NOMO-1 treated with DMSO at 0.1 percent for 48 hours (cell line): ENCODE data around the gene ANLN.
"Not testable (repeated sequence)": the region's sequence is repeated elsewhere in the genome, so short reads cannot be mapped to it uniquely, and the experiment has no call there.

Source experiments
- DNase-seq: peaks from one replicate; lab custom pipeline; 2025; ENCODE audit not compliant: unreplicated experiment; lab: John Stamatoyannopoulos, UW

Gene ANLN

DNA sequence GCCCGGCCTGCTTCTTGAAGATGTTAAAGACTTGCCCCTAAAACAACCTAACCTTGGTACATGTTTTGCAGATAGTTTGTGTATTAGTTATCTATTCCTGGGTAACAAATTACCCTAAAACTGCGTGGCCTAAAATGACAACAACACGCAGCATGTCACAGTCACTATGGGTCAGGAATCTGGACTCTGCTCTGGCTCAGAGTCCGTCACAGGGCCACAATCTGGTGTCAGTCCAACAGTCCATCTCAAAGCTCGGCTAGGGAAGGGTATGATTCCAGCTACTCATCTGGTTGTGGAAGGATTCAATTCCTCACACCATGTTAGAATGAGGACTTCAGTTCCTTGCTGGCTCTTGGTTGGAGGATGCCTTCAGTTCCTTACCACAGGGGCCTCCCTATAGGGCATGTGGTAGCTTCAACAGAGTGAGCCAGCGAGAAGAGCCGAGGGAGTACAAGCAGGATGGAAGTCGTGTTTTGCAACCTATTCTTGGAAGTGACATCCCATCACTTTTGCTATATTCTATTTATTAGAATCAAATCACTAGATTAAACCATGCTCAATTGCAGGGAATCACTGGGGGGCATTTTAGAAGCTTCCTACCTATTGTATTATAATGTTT is 71.3 kb downstream of the ANLN start:
- DNase-seq, result no peak

DNA sequence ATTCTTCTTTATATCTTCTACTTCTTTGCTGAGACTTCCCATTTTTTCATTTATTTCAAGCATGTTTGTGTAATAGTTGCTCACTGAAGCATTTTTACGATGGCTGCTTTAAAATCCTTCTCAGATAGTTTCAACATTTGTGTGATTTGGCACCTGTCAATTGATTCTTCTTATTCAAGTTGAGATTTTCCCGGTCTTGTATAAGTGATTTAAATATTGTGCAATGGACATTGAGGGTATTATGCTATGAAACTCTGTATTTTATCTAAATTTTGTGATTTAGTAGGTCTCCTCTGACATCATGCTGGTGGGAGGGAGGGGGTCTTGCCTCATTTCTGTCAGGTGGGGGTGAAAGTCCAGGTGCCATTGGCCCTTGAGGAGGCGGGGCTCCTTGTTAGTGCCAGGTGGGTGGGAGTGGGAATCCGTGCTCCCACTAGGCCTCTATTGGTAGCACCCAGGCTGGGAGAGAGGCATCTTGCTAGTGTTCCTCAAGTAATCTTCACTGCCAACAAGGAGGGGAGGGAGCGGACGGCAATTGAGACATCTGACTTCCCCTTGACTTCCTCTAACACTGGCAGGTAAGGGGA is 73.0 kb downstream of the ANLN start:
- no peak for DNase-seq

DNA sequence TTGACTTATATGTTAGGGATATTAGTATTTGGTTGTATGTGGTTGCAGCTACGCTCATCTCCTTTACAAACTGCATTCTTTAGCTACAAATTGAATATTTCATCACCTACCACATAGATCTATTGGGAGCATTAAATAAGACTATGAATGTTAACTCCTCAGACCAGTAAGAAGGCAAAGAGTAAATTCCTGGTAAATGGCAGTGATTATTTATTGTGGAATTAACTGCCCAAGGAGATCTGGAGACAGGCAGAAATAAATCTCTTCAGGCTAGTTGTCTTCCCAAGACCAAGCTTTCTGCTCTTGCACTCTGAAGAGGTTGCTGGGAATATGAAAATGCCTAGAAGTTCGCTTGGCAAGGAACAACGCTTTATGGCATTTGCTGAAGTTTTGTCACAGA is 74.6 kb downstream of the ANLN start:
- DNase-seq, result no peak

DNA sequence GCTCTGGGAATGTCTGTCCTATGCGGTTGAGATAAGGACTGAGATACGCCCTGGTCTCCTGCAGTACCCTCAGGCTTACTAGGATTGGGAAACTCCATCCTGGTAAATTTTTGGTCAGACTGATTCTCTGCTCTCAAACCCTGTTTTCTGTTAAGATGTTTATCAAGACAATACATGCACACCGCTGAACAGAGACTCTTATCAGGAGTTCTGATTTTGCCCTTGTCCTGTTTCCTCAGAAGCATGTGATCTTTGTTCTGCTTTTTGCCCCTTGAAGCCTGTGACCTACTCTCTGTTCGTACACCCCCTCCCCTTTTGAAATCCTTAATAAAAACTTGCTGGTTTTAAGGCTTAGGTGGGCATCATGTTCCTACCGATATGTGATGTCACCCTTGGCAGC is 76.3 kb downstream of the ANLN start:
- DNase-seq, result not testable (repeated sequence)

DNA sequence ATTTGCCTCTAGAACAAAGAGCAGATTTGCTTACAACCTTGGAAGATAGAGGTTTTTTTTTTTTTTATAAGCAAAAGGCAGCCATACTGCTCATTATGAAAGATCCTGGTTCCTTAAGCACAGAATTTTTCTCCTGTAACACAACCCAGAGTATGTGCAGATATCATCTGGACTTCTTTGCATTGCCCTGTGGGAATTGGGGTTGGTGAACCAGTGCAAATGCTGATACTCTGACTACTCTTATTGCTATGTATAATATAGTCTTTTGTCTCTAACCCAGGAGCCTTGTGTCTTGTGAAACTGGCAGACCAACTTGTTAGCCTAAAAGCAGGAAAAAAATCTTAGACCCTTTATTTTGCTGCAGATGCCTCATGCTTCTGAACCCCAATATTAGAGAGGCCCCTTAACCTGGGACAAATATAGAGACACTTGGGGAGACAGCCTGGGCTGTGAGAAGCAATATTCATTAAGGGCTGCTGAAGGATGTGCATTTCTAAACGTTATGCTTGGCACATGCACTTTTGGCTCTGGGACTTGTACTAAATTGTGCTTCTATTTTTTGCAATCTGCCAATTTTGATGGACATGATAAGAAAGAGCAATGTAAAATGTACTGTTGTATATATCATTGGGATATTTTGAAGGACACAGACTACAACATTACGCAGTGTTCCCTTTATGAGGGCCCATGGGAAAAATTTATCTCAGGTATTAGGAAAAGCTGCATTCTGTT is 78.9 kb downstream of the ANLN start:
- no peak for DNase-seq

DNA sequence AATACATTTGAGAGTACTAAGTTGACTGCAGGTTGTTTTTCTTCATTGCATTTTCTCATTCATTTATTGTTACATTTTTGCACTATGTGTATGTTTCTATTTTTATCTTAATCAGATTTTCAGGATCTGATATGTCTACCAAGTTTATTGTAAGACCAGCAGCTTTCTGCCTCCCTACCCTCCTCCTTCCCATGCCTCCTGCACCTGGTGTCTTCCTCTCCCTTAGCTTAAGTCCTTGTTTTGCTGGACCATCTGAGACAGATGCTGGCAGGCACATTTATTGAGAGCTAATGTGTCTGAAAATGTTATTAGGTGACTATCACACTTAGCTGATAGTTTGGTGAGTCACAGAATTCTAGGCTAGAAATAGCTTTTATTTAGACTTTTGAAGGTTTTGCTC is 79.6 kb downstream of the ANLN start:
- DNase-seq, result no peak

DNA sequence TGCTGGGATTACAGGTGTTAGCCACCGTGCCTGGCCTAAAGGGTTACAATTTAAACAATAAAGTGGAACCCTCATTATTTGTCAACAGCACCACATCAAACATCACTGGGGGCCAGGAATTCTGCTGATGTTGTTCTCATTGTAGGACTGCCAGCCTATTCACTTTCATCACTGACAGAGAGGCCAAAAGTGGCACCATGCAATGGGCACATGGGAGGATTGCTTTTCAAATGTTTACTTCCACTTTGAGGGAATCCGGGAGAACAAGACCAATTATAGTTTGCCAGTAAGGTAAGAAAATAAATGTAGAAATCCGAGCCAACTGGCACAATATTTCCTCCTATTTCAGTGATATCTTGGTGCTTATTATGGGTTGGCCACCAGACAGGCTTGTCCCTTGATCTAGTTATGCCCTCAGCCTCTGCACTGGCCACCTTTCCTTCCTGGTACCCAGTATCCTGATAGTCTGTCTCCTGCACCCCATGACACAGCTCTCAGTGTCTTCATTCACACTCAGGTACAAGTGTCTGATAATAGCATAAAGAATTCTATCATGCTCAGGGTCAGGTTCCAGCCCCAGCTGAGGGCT is 82.6 kb downstream of the ANLN start:
- no peak for DNase-seq

DNA sequence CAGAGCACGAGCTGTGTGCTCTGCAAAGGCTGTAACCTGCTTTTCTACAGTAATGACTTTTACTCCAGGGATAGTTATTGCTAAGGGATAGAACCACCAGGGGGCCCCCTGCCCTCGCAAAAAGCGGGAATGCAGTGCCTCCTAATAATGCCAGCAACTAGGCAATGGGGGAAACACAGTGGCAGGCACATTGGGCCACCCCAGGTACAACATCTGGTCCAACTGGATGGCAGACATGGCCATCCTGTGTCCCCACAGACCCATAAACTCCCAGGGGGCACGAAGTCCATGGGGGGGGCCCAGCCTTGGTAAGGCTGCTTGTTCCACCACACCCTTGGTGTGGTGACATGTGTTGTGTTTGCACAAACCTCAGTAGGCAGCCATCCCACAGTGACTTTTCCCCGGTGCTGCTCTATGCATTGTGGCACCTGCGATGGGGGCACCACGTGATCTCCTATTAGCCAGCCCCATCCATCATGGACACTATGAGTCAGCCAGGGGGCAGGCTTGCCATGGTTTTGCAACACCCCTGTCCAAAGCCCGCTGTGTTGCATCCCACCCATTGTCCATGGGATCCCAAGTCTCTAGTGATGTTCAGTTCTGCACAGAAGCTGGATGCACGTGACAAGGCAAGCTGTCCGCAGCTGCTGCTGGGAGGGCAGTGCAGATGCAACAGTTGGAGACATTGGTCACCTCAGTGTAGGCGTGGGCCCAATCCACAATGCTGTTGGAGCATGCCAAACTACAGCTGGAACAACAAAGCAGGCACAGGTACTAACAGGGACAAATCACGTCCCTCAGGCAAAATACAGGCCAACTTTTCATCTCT is 84.0 kb downstream of the ANLN start:
- no peak for DNase-seq

DNA sequence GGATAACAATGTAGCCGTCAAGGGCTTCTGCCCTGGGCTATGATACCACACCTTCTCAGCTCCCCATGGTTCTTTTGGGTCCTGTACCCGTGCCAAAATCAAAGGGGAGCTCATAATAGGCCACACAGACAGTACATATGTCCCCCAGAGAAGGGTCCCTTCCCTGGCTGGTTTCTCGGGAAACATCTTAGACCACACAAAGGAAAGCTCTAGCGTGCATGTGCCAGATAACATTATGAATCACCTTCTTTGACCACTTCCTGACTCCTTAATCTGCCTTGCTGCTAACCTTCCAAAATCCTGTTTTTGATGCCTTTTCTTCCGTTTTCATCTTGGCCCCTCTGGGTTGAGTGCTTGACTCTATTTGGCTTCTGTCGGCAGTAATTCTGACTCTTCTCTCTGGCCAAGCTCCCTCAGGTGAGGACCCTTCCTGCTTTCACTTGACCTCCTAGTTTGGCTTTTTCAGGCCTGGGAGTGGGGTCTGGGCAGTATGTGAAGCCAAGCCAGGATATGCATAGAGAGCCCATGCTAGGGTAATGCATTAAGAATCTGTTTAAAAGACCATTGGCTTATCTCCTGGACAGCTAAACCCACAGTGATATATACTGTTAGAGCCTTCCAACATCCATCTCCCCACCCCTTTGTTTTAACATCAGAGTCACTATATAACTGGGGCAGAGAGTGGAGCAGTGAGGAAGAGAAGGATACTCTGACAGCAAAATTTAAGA is 84.8 kb downstream of the ANLN start:
- no peak for DNase-seq

DNA sequence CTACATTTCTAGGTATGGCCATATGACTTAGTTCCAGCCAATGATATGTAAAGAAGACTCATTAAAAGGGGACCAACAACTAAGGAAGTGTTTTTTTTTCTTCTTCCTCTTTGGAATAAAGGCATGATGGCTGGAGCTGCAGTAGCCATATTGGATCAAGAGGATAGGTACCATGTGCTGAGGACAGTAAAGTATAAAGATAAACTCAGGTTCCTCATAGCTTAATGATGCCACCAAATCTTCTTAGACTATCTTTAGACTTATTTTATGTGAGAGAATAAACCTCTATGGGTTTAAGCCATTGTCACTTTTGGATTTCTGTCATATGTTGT is 85.3 kb downstream of the ANLN start:
- no peak for DNase-seq

DNA sequence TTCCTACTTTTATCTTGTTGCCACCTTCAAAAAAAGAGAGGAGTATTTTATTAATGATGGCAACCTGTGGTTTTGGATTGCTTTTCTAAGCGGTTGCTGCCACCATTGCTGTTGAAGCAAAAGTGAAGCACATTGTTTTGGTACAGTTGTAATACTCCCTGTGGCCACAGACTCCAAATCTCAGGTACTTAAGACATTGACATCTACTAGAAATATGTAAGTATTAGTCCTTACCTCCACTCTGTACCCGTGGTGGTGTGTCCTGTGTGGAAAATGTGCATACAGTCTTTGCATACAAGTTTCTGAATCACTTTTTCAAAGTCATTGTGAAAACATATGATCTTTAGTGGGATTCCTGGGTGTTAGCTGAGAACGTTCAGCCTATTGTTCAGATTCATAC is 85.7 kb downstream of the ANLN start:
- DNase-seq, result no peak

DNA sequence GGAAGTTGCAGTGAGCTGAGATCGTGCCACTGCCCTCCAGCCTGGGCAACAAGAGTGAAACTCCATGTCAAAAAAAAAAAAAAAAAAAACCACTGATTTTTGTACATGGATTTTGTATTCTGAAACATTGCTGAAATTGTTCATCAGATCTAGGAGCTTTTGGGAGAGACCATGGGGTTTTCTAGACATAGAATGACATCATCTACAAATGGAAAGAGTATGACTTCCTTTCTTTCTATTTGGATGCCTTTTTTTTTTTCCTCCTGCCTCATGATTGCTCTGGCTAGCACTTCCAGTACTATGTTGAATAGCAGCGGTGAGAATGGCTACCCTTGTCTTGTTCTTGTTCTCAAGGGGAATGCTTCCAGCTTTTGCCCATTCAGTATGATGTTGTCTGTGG is 89.1 kb downstream of the ANLN start:
- no peak for DNase-seq

DNA sequence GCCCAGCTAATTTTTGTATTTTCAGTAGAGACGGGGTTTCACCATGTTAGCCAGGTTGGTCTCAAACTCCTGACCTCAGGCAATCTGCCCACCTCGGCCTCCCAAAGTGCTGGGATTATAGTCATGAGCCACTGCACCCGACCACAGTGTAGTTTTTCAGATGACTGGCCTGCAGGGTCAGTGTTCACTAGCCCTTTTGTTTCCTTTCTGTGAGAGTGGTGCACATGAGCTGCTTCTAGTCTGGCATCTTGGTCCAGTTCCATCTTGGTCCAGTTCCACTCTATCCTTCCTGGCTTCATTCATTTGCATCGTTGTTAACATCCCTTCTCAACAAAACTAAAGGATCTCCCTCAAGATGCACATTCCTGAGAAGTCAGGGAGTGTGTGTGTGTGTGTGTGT is 94.2 kb downstream of the ANLN start:
- DNase-seq, result not testable (repeated sequence)

DNA sequence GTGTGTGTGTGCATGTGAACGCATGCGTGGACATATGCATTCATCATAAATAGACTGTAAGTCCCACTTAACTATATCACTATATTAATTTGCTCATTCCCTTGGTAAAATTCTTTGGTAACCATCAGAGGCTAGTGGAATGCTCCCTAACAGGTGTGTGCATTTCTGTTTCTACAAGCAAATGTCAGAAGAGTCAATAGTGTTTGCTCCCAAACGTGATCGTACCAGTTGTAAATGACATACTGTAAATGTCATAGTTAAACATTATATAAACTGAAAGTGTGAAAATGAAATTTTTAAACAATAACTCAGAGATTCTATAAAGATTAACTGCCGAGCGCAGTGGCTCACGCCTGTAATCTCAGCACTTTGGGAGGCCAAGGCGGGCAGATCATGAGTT is 94.6 kb downstream of the ANLN start:
- DNase-seq, result no peak

DNA sequence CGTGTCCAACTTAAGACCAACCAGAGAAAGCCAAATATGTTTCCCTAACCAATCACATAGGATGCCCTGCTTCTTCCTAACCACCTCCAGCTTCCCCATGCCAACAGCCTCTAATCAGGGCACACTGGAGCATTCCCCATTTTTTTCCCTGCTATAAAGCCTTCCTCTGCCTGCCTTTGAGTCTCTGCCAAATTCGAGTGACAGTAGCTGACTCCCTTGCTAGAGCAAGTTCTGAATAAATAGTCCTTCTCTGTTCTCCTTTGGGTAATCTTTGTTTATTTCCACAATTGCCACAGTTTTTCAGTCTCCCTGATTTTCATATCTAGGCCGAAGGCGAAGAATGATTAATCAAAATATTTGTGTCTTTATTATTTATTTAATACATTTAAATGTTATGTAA is 96.7 kb downstream of the ANLN start:
- DNase-seq, result no peak

DNA sequence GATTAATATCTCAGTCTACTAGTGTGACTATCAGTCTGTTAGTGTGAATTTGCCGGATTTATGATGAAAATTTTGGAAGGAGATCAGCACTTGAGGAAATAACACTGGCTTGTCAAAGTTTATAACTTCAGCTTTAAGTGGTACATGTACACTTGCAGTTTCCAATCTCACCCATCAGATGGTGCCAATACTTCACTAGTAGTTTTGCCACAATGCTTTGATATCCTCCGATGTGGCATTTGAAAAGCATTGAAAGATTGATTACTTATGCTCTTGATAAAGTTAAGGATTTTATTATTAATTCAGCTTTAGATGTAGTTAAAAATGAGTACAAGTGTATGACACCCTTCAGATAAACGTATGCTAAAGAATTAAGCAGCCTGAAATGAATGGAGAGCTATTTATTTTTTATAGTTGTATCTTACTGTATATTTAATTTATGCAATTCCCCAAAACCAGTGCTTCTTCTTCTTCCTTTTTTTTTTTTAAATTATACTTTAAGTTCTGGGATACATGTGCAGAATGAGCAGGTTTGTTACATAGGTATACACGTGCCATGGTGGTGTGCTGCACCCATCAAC is 98.2 kb downstream of the ANLN start:
- DNase-seq, result peak; percentile 68

DNA sequence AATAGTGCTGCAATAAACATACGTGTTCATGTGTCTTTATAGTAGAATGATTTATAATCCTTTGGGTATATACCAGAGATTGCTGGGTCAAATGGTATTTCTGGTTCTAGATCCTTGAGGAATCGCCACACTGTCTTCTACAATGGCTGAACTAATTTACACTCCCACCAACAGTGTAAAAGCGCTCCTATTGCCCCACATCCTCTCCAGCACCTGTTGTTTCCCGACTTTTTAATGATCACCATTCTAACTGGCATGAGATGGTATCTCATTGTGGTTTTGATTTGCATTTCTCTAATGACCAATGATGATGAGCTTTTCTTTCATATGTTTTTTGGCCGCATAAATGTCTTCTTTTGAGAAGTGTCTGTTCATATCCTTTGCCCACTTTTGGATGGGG is 99.0 kb downstream of the ANLN start:
- DNase-seq, result not testable (repeated sequence)

DNA sequence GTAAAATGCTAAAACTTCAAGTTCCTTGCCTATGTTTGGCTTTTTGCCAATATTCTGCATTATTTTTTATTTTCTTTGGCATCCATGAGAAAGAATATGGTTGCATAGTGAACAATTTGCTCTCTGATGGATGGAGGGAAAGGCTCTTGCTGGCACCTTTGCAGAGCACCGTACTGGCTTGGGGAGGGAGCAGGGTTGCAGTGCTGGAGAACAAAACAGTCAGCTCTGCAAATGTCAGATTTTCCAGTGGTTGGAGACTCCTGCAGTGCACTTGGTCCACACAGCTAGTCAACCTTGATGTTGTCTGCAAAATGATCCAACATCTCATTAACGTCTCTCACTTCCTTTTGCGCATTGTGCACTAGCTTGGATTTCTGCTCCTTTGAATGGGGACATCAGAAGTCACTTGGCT is 100.8 kb downstream of the ANLN start:
- DNase-seq, result no peak

DNA sequence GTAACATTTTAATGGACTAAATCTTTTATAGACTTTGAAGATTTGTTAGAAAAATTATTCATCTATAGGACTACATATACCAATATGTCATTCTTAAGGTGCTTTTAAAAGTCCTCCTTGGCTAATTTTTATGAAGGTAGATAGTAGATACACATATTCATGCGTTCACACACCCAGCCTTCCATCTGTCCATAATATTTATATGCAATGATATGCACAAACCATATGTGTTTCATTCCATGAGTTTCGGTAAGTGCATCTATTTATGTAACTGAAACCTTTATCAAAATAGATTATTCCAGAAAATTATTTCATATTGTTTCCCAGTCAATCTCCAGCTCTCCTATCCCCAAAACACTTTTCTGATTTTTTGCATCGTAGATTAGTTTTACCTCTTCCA is 101.7 kb downstream of the ANLN start:
- no peak for DNase-seq

DNA sequence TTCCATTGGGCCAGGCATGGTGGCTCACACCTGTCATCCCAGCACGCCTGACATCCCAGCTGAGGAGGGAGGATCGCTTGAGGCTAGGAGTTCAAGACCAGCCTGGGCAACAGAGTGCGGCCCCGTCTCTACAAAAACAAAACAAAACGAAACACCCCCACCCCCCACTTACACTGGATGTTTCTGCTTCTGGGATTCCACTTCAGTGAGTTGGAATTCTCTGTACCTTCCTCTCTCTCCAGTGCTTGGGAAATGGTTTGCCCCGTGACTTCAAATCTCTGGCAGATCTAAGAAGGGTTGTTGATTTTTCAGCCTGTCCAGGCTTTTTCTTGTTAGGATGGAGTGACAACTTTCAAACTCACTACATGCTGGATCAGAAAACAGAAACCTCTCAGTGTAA is 106.9 kb downstream of the ANLN start:
- DNase-seq, result no peak
